Fibroblast of lung (primary cell): Measurements from ENCODE around the gene POLD1.

Experiments
- EZH2 ChIP-seq: IDR thresholded peaks from 2 replicates; pipeline ENCODE4 v1.5.1; 2012; ENCODE audit warnings: low read length, control low read depth, mild to moderate bottlenecking; ENCODE audit errors: missing control alignments
- TF ChIP-seq, protein P1 (sequence below), 2 donors: IDR thresholded peaks in 1 of 2; conservative IDR thresholded peaks in 1 of 2; 1 replicate in 1 of 2; 2 replicates in 1 of 2; pipeline ENCODE4 v1.5.1; 2011 to 2012; ENCODE audit warnings: low read length in 2 of 2, control low read depth in 1 of 2, inconsistent platforms in 1 of 2, low read depth in 1 of 2, mild to moderate bottlenecking in 1 of 2

DNA sequence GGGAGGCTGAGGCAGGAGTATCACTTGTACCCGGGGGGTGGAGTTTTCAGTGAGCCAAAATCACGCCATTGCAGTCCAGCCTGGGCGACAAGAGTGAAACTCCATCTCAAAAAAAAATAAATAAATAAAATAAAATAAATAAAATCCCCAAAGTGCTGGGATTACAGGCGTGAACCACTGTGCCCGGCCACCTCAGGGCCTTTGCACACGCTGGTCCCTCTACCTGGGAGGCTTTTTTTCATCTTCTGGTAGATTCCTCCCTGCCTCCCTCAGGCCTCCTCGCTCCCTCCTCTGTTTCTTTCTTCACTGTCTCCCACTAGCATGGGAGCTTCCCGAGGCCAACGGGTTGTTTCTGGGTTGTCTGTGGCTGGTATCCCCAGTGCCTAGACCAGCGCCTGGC lies 63.6 kb downstream of the POLD1 start:
- TF ChIP-seq, protein P1, sequence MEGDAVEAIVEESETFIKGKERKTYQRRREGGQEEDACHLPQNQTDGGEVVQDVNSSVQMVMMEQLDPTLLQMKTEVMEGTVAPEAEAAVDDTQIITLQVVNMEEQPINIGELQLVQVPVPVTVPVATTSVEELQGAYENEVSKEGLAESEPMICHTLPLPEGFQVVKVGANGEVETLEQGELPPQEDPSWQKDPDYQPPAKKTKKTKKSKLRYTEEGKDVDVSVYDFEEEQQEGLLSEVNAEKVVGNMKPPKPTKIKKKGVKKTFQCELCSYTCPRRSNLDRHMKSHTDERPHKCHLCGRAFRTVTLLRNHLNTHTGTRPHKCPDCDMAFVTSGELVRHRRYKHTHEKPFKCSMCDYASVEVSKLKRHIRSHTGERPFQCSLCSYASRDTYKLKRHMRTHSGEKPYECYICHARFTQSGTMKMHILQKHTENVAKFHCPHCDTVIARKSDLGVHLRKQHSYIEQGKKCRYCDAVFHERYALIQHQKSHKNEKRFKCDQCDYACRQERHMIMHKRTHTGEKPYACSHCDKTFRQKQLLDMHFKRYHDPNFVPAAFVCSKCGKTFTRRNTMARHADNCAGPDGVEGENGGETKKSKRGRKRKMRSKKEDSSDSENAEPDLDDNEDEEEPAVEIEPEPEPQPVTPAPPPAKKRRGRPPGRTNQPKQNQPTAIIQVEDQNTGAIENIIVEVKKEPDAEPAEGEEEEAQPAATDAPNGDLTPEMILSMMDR (conservative IDR thresholded peaks at IDR 0.05 in 1 of 2, IDR thresholded peaks at IDR 0.05 in 1 of 2; ENCODE audit: low read depth in 1 of 2, low read length in 2 of 2), result no peak
- no peak for TF ChIP-seq EZH2
